Fibroblast of mammary gland (primary cell): ENCODE data around the gene UBA5.

Source experiments
- DNase-seq: peaks from one replicate; pipeline ENCODE4 v3.0.0-alpha.2; 2010; ENCODE audit warnings: low read depth
- H3K4me3 ChIP-seq: 2 replicates; pipeline ENCODE4 v1.5.1; 2011; ENCODE audit warnings: low read depth, mild to moderate bottlenecking, low read length, moderate library complexity; ENCODE audit not compliant: control insufficient read depth
- TF ChIP-seq, protein P1 (sequence below): conservative IDR thresholded peaks from 2 replicates; pipeline ENCODE4 v1.5.1; 2011; ENCODE audit warnings: low read depth, low read length, inconsistent platforms; ENCODE audit not compliant: control insufficient read depth, insufficient read depth

The UBA5 gene

DNA sequence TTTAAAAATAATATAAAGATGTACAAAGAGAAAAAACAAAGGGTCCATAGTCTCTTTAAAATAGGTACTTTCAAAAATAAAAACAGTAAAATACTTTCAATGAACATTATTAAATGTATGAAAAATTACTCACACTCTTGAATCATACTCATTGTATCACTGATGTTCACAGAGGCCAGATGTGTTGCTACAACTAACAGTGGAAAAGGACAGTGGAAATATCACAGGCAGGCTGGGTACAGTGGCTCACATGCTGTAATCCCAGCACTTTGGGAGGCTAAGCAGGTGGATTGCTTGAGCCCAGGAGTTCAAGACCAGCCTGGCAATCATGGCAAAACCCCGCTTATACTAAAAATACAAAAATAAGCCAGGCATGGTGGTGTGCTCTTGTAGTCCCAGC is 35.3 kb downstream of the UBA5 start:
- peak; percentile 40 for DNase-seq
- TF ChIP-seq, protein P1, sequence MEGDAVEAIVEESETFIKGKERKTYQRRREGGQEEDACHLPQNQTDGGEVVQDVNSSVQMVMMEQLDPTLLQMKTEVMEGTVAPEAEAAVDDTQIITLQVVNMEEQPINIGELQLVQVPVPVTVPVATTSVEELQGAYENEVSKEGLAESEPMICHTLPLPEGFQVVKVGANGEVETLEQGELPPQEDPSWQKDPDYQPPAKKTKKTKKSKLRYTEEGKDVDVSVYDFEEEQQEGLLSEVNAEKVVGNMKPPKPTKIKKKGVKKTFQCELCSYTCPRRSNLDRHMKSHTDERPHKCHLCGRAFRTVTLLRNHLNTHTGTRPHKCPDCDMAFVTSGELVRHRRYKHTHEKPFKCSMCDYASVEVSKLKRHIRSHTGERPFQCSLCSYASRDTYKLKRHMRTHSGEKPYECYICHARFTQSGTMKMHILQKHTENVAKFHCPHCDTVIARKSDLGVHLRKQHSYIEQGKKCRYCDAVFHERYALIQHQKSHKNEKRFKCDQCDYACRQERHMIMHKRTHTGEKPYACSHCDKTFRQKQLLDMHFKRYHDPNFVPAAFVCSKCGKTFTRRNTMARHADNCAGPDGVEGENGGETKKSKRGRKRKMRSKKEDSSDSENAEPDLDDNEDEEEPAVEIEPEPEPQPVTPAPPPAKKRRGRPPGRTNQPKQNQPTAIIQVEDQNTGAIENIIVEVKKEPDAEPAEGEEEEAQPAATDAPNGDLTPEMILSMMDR, result no peak
- no peak overlapping the region for H3K4me3 ChIP-seq

DNA sequence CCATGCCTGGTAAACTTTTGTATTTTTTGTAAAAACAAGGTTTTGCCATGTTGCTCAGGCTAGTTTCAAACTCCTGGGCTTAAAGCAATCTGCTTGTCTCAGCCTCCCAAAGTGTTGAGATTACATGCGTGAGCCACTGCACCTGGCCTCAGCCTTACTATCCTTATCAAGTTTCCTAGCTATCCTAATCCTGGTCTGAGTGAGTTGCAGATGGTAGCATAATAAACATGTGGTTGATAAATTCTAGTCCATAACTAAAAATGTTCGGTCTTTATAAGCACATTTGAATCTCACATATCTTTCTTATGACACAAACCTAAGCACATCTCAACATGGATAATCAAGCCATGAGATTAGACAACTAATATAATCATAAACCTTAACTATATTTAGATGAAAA is 43.6 kb downstream of the UBA5 start:
- no peak for DNase-seq
- no peak overlapping the region for H3K4me3 ChIP-seq
- TF ChIP-seq, protein P1, result no peak

DNA sequence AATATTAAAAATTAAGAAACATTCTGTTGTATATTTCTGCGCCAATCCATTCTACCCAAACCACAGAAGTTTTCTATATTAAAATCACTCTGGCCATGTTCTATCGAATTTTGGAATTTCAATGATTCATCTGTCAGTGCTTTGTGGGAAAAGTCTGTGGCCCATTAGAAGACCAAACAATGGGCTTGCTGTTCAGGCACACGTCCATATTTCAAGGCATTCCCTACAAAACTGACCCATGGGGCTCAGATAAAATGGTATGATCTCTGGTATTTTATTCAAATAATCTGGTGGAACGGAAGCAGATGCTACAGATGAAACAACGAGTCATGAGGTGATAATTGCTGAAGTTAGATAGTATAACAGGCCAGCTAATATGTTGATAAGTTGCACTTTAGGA is 49.6 kb downstream of the UBA5 start:
- H3K4me3 ChIP-seq, result no peak overlapping the region
- no peak for DNase-seq
- TF ChIP-seq, protein P1, result no peak

DNA sequence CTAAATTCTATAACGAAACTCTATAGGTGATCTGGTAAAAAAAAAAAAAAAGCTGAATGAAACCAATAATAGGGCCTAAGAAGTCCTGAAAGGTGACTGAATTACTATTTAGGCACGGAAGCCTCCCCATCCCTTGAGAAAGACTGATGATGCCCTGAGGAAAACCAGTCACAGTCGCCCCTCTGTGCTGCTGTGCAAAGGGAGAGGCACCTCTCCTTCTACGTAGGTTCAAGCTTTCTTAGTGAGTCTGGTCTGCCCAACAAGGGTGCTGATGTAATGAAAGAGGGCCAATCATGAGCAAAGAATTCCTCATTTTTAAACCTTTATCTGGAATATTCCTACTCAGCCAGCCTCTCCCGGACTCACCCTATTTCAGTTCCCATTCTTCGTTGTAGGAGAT is 50.2 kb downstream of the UBA5 start:
- TF ChIP-seq, protein P1, result no peak
- no peak for DNase-seq
- H3K4me3 ChIP-seq, result no peak overlapping the region

DNA sequence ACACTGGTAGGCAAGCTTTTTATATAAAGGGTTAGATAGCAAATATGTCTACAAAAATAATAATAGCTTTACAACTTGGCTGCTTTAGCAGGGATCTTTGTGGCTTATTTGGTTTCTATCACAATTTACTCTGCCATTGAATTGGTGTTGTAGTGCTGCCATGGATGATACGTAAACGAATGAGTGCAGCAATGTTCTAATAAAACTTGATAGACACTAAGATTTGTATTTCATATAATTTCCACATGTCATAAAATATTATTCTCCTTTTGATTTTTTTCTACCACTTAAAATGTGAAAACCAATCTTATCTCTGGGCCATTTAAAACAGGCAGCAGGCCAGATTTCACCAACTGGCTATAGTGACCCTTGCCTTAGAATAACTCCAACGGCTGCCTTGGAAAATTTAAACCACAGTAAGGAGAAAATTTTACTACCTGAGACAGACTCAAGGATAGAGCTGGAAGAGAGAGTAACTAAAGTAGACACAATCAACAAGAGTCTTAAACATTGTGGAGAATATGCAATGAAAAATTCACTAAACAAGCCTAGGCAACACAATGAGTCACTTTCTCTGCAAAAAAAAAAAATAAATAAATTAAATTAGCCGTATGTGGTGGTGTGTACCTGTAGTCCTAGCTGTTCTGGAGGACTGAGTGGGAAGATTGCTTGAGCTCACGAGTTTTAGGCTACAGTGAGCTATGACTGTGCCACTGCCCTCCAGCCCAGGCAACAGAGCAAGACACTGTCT is 54.0 kb downstream of the UBA5 start:
- H3K4me3 ChIP-seq, result no peak overlapping the region
- TF ChIP-seq, protein P1, result no peak
- no peak for DNase-seq

DNA sequence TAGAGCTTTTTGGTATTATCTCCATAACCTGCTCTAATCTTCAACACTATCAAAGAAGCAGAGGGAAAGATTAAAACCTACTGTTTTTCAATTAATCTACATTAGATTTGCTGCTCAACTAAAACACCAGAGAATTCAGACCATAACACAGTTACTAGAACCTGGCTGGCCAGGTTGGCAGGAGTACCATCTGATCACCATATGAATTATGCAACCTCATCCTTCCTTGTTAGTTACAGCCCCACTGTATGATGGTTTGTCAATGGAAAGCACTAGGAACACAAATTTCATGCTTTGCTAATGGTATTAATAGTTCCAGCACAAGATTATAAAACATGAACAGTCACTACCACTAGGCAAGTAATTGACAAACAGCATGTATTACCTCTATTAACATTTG is 56.2 kb downstream of the UBA5 start:
- no peak overlapping the region for H3K4me3 ChIP-seq
- DNase-seq, result no peak
- TF ChIP-seq, protein P1, result no peak
